VCaP (cell line): ENCODE results near the gene LAMB2.

ENCODE experiments used
- H3K27ac ChIP-seq: fragments of 450-650 bp; 2 replicates; pipeline ENCODE4 v1.5.1; 2017
- CTCF ChIP-seq: fragments of 450-650 bp; conservative IDR thresholded peaks from 2 replicates; pipeline ENCODE4 v1.5.1; 2017; ENCODE audit warnings: mild to moderate bottlenecking, moderate library complexity

LAMB2 gene

GRCh38 chr3:49135499-49135898 is 2.6 kb upstream of the LAMB2 start:
- TF ChIP-seq CTCF: no peak
- H3K27ac ChIP-seq: peak overlapping the region; percentile 82

GRCh38 chr3:49134471-49135265 is 1.8 kb upstream of the LAMB2 start:
- peak; percentile 28; the same call in 1 of the 2 replicates for TF ChIP-seq CTCF
- peak overlapping the region; percentile 82 for H3K27ac ChIP-seq

- TF ChIP-seq CTCF: 0 out of 2 replicates have a peak, but pooled peaks have one; percentile 3
- H3K27ac ChIP-seq: peak overlapping the region; percentile 82
Observed at GRCh38 chr3:49133226-49133951, 539 bp upstream of the LAMB2 start.

- peak overlapping the region; percentile 82; the same call in 1 of the 2 replicates for H3K27ac ChIP-seq
- no peak for TF ChIP-seq CTCF
Observed at GRCh38 chr3:49132073-49132436, 795 bp downstream of the LAMB2 start.

- no peak for TF ChIP-seq CTCF
- H3K27ac ChIP-seq: peak overlapping the region; percentile 82; the same call in 1 of the 2 replicates
Observed at GRCh38 chr3:49131576-49131975, 1.3 kb downstream of the LAMB2 start.

- H3K27ac ChIP-seq: no peak overlapping the region; the same call in 1 of the 2 replicates
- no peak for TF ChIP-seq CTCF
Observed at GRCh38 chr3:49131040-49131439, 1.8 kb downstream of the LAMB2 start.

- H3K27ac ChIP-seq: no peak overlapping the region
- TF ChIP-seq CTCF: 0 out of 2 replicates have a peak, but pooled peaks have one; percentile 27
Observed at GRCh38 chr3:49124991-49125670, 7.7 kb downstream of the LAMB2 start.
